HG02623 (cell line): ENCODE results near the gene NOC2L.
"Not testable (repeated sequence)": the region's sequence is repeated elsewhere in the genome, so short reads cannot be mapped to it uniquely, and the experiment has no call there.

Source experiments
- ATAC-seq: cut with Tn5 transposase; IDR thresholded peaks from one replicate; pipeline ENCODE4 v1.9.1; 2021; ENCODE audit warnings: moderate library complexity; ENCODE audit not compliant: unreplicated experiment

The NOC2L gene

GRCh38 chr1:994546-994945 is 35.5 kb upstream of the NOC2L start:
- ATAC-seq = not testable (repeated sequence)

DNA sequence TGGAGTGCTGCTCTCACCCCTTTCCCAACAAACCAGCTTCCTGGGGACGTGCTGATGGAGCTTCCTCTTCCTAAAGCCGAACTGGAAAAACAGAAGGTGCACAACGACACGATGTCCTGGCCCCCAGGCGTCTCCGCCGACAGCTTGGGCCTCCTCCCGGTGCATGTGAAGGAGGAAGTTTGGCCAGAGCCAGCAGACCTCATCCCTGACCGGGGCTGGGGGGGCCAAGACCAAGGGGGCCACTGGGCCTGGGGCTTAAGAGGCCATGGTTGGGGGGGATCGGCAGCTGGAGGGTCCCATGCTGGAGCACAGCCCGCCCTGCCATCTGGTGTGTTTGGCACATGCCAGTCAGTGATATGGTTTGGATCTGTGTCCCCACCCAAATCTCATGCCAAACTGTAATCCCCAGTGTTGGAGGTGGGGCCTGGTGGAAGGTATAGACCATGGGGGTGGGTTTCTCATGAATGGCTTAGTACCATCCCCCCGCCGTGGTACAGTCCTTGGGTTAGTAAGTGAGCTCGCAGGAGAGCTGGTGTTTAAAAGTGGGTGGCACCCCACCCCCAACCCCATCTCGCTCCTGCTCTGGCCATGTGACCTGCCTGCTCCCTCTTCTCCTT is 34.4 kb upstream of the NOC2L start:
- no peak for ATAC-seq

GRCh38 chr1:992362-992761 is 33.3 kb upstream of the NOC2L start:
- no peak for ATAC-seq

DNA sequence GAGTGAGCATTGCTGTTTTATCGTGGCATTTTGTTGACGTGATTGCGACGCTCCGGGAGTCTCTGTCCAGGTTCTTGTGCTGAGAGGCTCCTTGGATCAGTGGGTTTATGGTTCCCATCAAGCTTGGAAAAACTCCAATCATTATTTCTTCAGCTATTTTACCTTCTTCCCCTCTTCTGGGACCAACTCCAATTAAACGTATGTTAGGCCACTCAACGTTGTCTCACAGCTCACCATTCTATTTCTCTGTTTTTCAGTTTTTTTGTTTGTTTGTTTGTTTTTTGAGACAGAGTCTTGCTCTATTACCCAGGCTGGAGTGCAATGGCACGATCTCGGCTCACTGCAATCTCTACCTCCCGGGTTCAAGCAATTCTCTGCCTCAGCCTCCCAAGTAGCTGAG is 32.8 kb upstream of the NOC2L start:
- ATAC-seq = no peak

GRCh38 chr1:991275-991674 is 32.2 kb upstream of the NOC2L start:
- ATAC-seq = not testable (repeated sequence)

GRCh38 chr1:988061-988460 is 29.0 kb upstream of the NOC2L start:
- not testable (repeated sequence) for ATAC-seq

DNA sequence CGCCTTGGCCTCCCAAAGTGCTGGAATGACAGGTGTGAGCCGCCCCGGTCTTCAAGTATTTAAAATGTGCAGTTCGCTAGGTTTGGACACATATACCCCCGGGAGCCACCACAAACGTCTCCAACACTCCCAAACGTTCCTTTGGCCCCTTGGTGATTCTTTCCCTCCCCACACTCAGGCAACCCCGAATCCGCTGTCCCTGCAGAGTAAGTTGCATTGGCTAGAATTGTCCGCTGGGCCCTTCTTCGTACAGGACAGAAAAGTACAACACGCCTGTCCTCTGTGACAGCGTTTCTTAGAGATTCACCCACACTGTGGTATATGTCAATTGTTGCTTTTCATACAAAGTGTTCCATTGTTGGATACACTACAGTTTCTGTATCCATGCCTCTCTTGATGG is 26.1 kb upstream of the NOC2L start:
- no peak for ATAC-seq

DNA sequence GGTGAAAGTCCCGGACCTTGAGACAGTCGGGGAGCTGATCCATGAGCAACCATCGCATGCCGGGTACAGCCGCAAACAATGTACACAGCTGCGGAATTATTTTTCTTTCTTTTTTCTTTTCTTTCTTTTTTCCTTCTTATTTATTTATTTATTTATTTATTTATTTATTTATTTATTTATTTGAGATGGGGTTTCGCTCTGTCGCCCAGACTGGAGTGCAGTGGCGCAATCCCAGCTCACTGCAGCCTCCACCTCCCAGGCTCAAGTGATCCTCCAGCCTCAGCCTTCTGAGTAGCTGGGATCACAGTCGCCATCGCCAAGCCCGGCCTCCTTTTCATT is 25.4 kb upstream of the NOC2L start:
- ATAC-seq = no peak

DNA sequence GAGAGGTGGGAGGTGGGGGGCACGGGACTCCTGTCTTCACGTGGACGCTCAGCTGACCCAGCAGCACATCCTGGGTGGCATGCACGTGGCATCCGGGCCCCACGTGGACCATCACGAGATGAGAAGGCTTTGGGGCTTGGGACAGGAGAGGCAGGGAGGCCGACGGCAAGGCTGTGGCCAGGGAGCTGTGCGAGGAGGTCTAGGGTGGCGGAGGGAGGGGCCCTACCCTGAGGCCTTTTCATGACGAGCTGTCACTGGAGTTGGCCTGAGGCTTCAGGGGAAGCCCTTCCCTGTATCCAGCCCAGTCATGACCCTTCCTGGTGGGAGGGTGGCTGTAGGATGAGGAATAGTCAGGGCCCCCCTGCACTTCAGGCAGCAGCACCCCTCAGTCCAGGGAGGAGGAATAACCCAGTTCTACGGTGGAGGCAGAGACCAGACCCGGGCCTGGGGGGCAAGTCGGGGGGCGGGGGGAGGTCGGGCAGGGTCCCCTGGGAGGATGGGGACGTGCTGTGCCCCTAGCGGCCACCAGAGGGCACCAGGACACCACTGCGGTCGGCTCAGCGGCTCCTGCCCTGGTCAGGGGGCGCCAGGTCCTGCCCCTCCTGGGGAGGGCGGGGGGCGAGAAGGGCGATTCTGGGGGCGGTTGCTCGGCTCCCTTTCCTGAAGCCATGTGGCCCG is 24.9 kb upstream of the NOC2L start:
- ATAC-seq = no peak

DNA sequence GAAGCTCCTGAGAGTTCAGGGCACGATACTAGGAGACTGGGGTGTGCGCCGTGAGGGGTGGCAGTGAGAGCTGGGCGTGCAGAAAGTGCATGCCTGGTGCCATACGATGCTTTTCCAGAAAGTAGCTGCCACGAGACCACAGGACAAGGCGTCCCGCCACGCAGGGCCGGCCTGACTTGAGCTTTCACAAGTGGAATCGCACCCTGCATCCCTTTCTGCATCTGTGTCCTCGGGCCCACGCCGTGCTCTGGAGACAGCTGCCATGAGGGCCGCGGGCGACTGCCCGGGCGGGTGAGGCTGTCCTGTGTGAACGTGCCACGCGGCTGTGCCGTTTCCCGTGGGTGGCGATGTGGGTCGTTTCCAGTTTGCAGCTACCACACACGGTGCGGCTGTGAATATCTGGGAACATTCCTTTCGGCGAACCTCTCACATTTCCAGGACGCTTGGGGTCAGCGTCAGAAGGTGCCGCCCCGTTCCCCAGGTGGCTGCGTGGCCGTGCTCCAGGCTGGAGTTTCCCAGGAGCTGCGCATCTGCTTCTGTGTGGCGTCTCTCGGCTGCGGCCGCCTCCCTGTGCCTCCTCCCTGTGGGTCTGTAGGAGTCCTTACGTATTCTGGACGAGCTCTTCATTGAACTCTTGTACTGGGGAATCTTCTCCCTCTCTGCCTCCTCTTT is 23.8 kb upstream of the NOC2L start:
- ATAC-seq = no peak

DNA sequence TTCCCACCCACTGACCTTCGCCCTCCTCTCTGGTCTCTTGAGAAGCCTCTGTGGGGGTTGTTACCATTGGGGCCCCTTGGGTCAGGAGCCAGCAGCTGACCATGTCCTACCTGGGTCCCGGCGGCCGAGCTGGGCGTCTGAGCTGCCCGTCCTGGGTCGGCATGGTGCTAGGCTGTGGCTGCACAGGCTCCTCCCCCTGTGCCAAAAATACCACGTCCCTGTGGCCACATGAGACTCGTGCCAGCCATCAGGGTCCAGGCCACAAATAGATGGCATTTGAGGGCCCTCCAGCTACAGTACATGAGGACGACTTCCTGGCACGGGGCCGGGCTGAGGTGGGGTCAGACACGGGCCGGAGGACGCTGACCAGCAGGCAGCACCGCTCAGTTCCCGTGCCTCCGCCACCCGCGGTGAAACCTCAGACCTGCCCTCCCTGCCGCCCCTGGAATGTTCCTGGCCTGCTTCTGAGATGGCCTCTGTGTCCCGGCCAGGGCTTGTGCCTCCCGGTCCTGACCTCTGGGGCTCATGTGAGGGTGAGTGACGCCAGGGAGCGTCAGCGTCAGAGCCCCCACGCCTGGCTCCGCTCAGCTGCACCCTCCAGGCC is 23.0 kb upstream of the NOC2L start, which contains the start of gene PERM1:
Gene PERM1, minus strand, starts transcription at position 139 of the 604 bp plus-strand sequence. CDS start 1,064 bp downstream, outside the sequence.
- ATAC-seq = no peak

DNA sequence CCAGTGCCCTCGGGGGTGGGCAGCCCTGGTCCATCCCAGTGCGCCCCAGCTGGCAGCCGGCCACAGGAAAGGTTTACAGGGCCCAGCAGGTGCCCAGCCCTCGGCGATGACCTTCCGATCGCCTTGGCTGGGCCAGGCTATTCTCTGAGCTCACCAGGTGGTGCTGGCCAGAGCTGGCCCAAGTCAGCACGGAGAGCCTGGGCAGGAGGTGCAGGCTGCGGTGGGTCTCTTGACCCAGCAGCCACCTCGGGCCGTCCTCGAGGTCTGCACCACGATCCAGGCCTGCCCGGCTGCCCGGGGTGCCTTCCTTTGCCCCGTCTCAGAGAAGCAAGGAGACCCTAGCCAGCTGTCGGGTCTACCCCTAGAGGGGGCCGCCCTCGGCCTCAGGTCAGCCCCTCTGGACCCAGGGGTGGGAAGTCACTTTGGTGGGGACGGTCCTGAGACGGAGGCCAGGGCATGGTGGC is 22.5 kb upstream of the NOC2L start:
- no peak for ATAC-seq

- ATAC-seq = no peak
Observed at GRCh38 chr1:980602-981395, 21.7 kb upstream of the NOC2L start.

DNA sequence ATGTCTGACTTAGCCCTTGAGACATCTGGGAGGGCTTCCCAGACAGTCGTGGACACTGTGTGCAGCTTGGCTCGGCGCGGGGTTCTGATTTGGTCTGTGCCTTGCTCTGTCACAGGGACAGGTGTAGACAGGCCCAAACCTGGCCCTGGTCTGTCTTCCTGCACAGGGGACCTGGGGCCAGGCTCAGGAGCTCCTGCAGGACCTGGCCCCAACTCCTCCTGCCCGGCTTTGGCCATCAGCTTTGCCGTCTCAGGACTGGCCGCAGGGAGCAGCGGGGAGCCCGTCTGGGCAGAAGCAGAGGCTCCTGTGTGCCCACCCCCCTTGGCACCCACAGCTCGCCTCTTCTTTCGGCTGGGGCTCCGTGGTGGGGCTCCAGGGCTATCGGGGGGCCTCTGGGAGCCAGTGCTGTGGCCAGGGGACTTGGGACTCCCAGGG is 21.1 kb upstream of the NOC2L start:
- no peak for ATAC-seq

GRCh38 chr1:979744-980072 is 20.7 kb upstream of the NOC2L start:
- ATAC-seq = no peak

GRCh38 chr1:978835-979743 is 20.0 kb upstream of the NOC2L start:
- no peak for ATAC-seq

GRCh38 chr1:978069-978834 is 19.2 kb upstream of the NOC2L start:
- no peak for ATAC-seq

DNA sequence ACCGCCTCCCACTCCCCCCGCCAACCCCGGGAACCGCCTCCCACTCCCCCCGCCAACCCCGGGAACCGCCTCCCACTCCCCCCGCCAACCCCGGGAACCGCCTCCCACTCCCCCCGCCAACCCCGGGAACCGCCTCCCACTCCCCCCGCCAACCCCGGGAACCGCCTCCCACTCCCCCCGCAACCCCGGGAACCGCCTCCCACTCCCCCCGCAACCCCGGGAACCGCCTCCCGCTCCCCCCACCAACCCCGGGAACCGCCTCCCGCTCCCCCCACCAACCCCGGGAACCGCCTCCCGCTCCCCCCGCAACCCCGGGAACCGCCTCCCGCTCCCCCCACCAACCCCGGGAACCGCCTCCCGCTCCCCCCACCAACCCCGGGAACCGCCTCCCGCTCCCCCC is 17.7 kb upstream of the NOC2L start:
- not testable (repeated sequence) for ATAC-seq
